A549 (cell line): ENCODE measurements around the gene GLTPD2.

ENCODE experiments used
- CTCF ChIP-seq: fragments of >200 bp; sonication (Bioruptor Twin); formaldehyde crosslinking; IDR thresholded peaks from 3 replicates; pipeline ENCODE4 v1.5.1; 2016
- EP300 ChIP-seq, 2 experiments: fragments of >200 bp; sonication (Bioruptor Twin); formaldehyde crosslinking; IDR thresholded peaks; 2 replicates in 1 of 2; 3 replicates in 1 of 2; pipeline ENCODE4 v1.6.1; 2016 to 2017
- FOXS1 ChIP-seq: fragments of 250-450 bp; sonication (Bioruptor Pico); IDR thresholded peaks from 2 replicates; pipeline ENCODE4 v1.5.0; 2020; ENCODE audit warnings: mild to moderate bottlenecking, moderate library complexity
- JUN ChIP-seq, 2 experiments: fragments of >200 bp; sonication (Bioruptor Twin); formaldehyde crosslinking; IDR thresholded peaks; 2 replicates in 1 of 2; 3 replicates in 1 of 2; pipeline ENCODE4 v1.6.1; 2016 to 2017
- KDM5A ChIP-seq: fragments of 200-600 bp; sonication (generic); IDR thresholded peaks from 2 replicates; pipeline ENCODE4 v1.6.1; 2016; ENCODE audit warnings: antibody characterized with exemption, mild to moderate bottlenecking
- PHF8 ChIP-seq: fragments of 200-600 bp; sonication (generic); IDR thresholded peaks from 2 replicates; pipeline ENCODE4 v1.6.1; 2016; ENCODE audit warnings: low read depth, mild to moderate bottlenecking, antibody characterized with exemption, moderate library complexity, borderline replicate concordance
- POLR2A ChIP-seq: IDR thresholded peaks from 2 replicates; pipeline ENCODE4 v1.6.1; 2012; ENCODE audit warnings: mild to moderate bottlenecking, low read length
- RFX5 ChIP-seq: fragments of 450-650 bp; IDR thresholded peaks from 2 replicates; pipeline ENCODE4 v1.7.1; 2014; ENCODE audit warnings: antibody characterized with exemption, mild to moderate bottlenecking, moderate library complexity
- SMC3 ChIP-seq: fragments of >200 bp; sonication (Bioruptor Twin); formaldehyde crosslinking; IDR thresholded peaks from 3 replicates; pipeline ENCODE4 v1.6.1; 2018; ENCODE audit warnings: inconsistent platforms
- SREBF2 ChIP-seq: fragments of 450-650 bp; IDR thresholded peaks from 2 replicates; pipeline ENCODE4 v1.6.1; 2014; ENCODE audit warnings: mild to moderate bottlenecking, moderate library complexity

DNA sequence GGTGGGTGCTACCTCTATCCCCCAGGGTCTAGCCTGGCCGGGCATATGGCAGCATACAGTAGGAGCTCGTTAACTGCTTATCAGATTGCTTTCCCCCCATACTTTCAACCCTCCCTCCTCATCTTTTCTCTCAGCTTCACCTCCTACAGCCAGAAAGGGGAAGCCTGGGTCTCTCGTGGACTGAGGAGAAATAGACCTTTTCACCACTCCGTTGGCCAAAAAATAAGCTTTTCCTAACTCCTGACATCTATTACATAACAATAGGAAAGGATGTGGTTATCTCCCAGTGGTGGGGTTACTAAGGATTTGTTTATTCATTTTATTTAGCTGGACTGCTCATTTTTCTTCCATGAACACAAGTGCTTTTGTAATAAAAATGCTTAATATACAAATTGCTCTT lies 40.1 kb upstream of the GLTPD2 start:
- no peak for TF ChIP-seq CTCF
- no peak for TF ChIP-seq FOXS1 (CRISPR knock-in tag)
- TF ChIP-seq PHF8, result no peak
- TF ChIP-seq RFX5, result no peak
- no peak for TF ChIP-seq EP300 (IDR thresholded peaks at IDR 0.05)
- TF ChIP-seq KDM5A, result no peak
- TF ChIP-seq SMC3, result no peak
- no peak for TF ChIP-seq JUN (IDR thresholded peaks at IDR 0.05)
- TF ChIP-seq POLR2A, result no peak
- TF ChIP-seq SREBF2, result no peak
